ENCODE results near the gene EPYC. TPM values are rescaled to one million over a fixed set of nuclear protein-coding genes. Genes with fewer than 3 reads are reported as not detected.

EPYC gene
- total RNA-seq, 1 experiment from 2014 or later: not detected

- no TSS peak for BruUV-seq (replicated peaks)
- intact Hi-C loops (cut with micrococcal nuclease; ENCODE audit: unreplicated experiment): loop anchor here (5.0 kb wide), 1 partner anchor 1401 kb away; no protein-coding TSS in a partner anchor
- Histone ChIP-seq H3K36me3 (ENCODE audit: insufficient read depth, low read length, poor library complexity, severe bottlenecking) (no peaks in the 10 kb centered on the region), H3K9me3 (ENCODE audit: low read depth, low read length, poor library complexity, severe bottlenecking) (no peaks in the 10 kb centered on the region), H3K27ac (ENCODE audit: low read depth, low read length, poor library complexity, severe bottlenecking) (no peak overlapping the region), H3K4me3 (ENCODE audit: low read depth, low read length, poor library complexity, severe bottlenecking) (no peak overlapping the region), H3K27me3 (replicated peaks; ENCODE audit: insufficient read depth, low read depth, low read length, poor library complexity) (no peaks in the 10 kb centered on the region), H3K4me1 (ENCODE audit: insufficient read depth, low read length, poor library complexity, severe bottlenecking) (no peaks in the 10 kb centered on the region)
- DNase-seq (ENCODE audit: low spot score): no peak
- CTCF ChIA-PET: no interaction called here
- no peak for TF ChIP-seq EZH2 (IDR thresholded peaks at IDR 0.05; ENCODE audit: borderline replicate concordance, low read depth, low read length, poor library complexity, severe bottlenecking)
- no peak for TF ChIP-seq CTCF (conservative IDR thresholded peaks at IDR 0.05; ENCODE audit: low read depth, low read length)
- POLR2A ChIA-PET (ENCODE audit: low non-redundant PET): no interaction called here
Measured at GRCh38 chr12:90943255-90943654, 61.5 kb downstream of the EPYC start.

DNA sequence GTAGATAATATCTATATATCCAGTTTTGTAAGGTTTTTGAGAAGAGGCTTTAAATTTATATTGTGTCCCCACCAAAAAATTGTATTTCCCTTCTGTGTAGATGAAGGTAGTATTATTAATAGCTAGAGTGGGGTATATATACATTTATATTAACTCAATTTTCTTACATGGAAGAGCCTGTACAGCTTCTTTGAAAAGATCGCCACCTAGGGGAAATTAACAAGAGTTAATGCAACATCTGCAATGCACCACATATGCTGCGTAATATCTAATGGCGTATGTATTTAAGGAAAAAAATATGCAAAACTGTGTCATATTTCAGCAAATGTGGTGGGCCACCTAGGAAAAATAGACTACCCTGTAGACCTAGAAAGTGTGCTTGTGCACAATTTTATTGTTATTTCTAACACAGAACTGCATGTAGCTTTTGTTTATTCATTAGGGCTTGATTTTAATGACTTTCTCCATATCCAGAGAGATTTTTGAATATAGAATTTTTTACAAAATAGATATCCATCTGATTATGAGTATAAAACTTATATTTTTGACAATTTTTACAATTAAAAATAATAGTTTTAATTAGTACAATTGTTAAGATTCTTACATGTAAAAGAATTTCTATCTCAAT lies 63.8 kb downstream of the EPYC start:
- no peaks in the 10 kb centered on the region for H3K9me3 ChIP-seq (ENCODE audit: low read depth, low read length, poor library complexity, severe bottlenecking)
- H3K4me3 ChIP-seq (ENCODE audit: low read depth, low read length, poor library complexity, severe bottlenecking): no peak overlapping the region
- H3K27ac ChIP-seq (ENCODE audit: low read depth, low read length, poor library complexity, severe bottlenecking): no peak overlapping the region
- peak; percentile 77 for TF ChIP-seq CTCF (conservative IDR thresholded peaks at IDR 0.05; ENCODE audit: low read depth, low read length)
- no peak for TF ChIP-seq EZH2 (IDR thresholded peaks at IDR 0.05; ENCODE audit: borderline replicate concordance, low read depth, low read length, poor library complexity, severe bottlenecking)
- no TSS peak for BruUV-seq (replicated peaks)
- ChIA-PET CTCF (no interaction called here), POLR2A (ENCODE audit: low non-redundant PET) (no interaction called here)
- DNase-seq (ENCODE audit: low spot score): peak; percentile 81
- intact Hi-C loops (cut with micrococcal nuclease; ENCODE audit: unreplicated experiment): loop anchor here (5.0 kb wide), 1 partner anchor 1399 kb away; no protein-coding TSS in a partner anchor
- H3K36me3 ChIP-seq (ENCODE audit: insufficient read depth, low read length, poor library complexity, severe bottlenecking): no peaks in the 10 kb centered on the region
- H3K27me3 ChIP-seq (replicated peaks; ENCODE audit: insufficient read depth, low read depth, low read length, poor library complexity): no peaks in the 10 kb centered on the region
- no peaks in the 10 kb centered on the region for H3K4me1 ChIP-seq (ENCODE audit: insufficient read depth, low read length, poor library complexity, severe bottlenecking)

DNA sequence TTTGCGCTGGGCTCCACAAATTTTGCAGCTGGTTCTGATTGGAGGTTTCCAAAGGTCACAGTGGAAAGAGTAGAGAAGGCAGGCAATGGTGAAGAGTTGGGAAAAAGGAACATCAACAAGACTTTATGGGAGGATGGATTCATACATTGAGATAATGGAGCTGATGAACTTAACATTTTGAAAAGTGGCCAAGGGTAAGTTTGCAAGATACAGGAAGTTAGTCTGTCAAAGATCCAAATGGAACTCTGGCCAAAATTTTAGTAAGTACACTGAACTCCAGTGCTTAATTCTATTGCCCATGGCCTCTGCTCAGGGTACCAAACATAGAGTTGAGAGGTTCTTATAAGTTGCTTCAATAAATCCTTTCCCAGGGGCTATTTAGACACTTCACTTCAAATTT lies 65.4 kb downstream of the EPYC start:
- no peaks in the 10 kb centered on the region for H3K9me3 ChIP-seq (ENCODE audit: low read depth, low read length, poor library complexity, severe bottlenecking)
- CTCF ChIA-PET: no interaction called here
- no peak for DNase-seq (ENCODE audit: low spot score)
- no peaks in the 10 kb centered on the region for H3K4me1 ChIP-seq (ENCODE audit: insufficient read depth, low read length, poor library complexity, severe bottlenecking)
- BruUV-seq (replicated peaks): no TSS peak
- H3K27ac ChIP-seq (ENCODE audit: low read depth, low read length, poor library complexity, severe bottlenecking): no peak overlapping the region
- no peak overlapping the region for H3K4me3 ChIP-seq (ENCODE audit: low read depth, low read length, poor library complexity, severe bottlenecking)
- H3K27me3 ChIP-seq (replicated peaks; ENCODE audit: insufficient read depth, low read depth, low read length, poor library complexity): no peaks in the 10 kb centered on the region
- POLR2A ChIA-PET (ENCODE audit: low non-redundant PET): no interaction called here
- TF ChIP-seq CTCF (conservative IDR thresholded peaks at IDR 0.05; ENCODE audit: low read depth, low read length) (no peak), EZH2 (IDR thresholded peaks at IDR 0.05; ENCODE audit: borderline replicate concordance, low read depth, low read length, poor library complexity, severe bottlenecking) (no peak)
- intact Hi-C loops (cut with micrococcal nuclease; ENCODE audit: unreplicated experiment): no loop called here
- no peaks in the 10 kb centered on the region for H3K36me3 ChIP-seq (ENCODE audit: insufficient read depth, low read length, poor library complexity, severe bottlenecking)
